GM12801 (cell line): ENCODE results near the gene USP6.

Experiments
- CTCF ChIP-seq: IDR thresholded peaks from one replicate; pipeline ENCODE4 v1.5.1; 2011; ENCODE audit warnings: control low read depth; ENCODE audit not compliant: insufficient read length; ENCODE audit errors: extremely low read depth

USP6 gene

GRCh38 chr17:5096731-5097100, 19.1 kb upstream of the USP6 start:
- TF ChIP-seq CTCF = no peak

GRCh38 chr17:5097101-5097834, 18.6 kb upstream of the USP6 start:
- TF ChIP-seq CTCF = no peak

GRCh38 chr17:5099271-5099670, 16.6 kb upstream of the USP6 start:
- no peak for TF ChIP-seq CTCF

GRCh38 chr17:5100832-5101231, 15.0 kb upstream of the USP6 start:
- TF ChIP-seq CTCF = no peak

GRCh38 chr17:5110816-5111215, 5.0 kb upstream of the USP6 start:
- no peak for TF ChIP-seq CTCF

GRCh38 chr17:5111402-5112204, 4.2 kb upstream of the USP6 start, which contains the start of gene ZNF232:
ZNF232 (minus strand) TSS chr17:5111878; CDS start chr17:5111822, 56 bp downstream.
- TF ChIP-seq CTCF = no peak

- no peak for TF ChIP-seq CTCF
These were observed 2.4 kb downstream of the USP6 start for GRCh38 chr17:5118219-5118618.
